Spleen (tissue), 11 donors: ENCODE results near the gene PARVB. TPM values are rescaled to one million over a fixed set of nuclear protein-coding genes. Genes with fewer than 3 reads are reported as not detected.

Source experiments
- DNase-seq: peaks from one replicate; pipeline ENCODE4 v3.0.0-alpha.2; 2020
- H3K27ac ChIP-seq, 8 donors: fragments of 200-600 bp; sonication (generic) in 7 of 8; 1 replicate in 4 of 8; 2 replicates in 4 of 8; pipeline versions ENCODE4 v1.5.0 to v1.8.0; 2016 to 2021; ENCODE audit warnings: inconsistent platforms in 4 of 8, mild to moderate bottlenecking in 4 of 8, moderate library complexity in 1 of 8
- H3K27me3 ChIP-seq, 7 donors: fragments of 200-600 bp; sonication (generic) in 6 of 7; replicated peaks in 1 of 7; 1 replicate in 4 of 7; 2 replicates in 3 of 7; pipeline versions ENCODE4 v1.5.0 to v1.8.0; 2016 to 2021; ENCODE audit warnings: inconsistent platforms in 3 of 7, mild to moderate bottlenecking in 1 of 7
- H3K36me3 ChIP-seq, 6 donors: fragments of 200-600 bp; sonication (generic) in 5 of 6; 1 replicate in 4 of 6; 2 replicates in 2 of 6; pipeline versions ENCODE4 v1.5.0 to v1.8.0; 2016 to 2021; ENCODE audit warnings: inconsistent platforms in 2 of 6
- H3K4me1 ChIP-seq, 6 donors: fragments of 200-600 bp; sonication (generic) in 5 of 6; 1 replicate in 3 of 6; 2 replicates in 3 of 6; pipeline versions ENCODE4 v1.5.0 to v1.8.0; 2016 to 2021; ENCODE audit warnings: inconsistent platforms in 3 of 6
- H3K4me3 ChIP-seq, 8 donors: fragments of 200-600 bp; sonication (generic) in 7 of 8; 1 replicate in 4 of 8; 2 replicates in 4 of 8; pipeline versions ENCODE4 v1.5.0 to v1.8.0; 2016 to 2021; ENCODE audit warnings: inconsistent platforms in 4 of 8, mild to moderate bottlenecking in 4 of 8, moderate library complexity in 2 of 8
- H3K9me3 ChIP-seq, 8 donors: fragments of 200-600 bp; sonication (generic) in 7 of 8; 1 replicate in 4 of 8; 2 replicates in 4 of 8; pipeline versions ENCODE4 v1.5.0 to v1.8.0; 2016 to 2021; ENCODE audit warnings: inconsistent platforms in 4 of 8
- CTCF ChIP-seq, 11 experiments: fragments of 200-600 bp in 7 of 11; fragments of 450-650 bp in 4 of 11; sonication (generic) in 4 of 11; IDR thresholded peaks in 8 of 11; conservative IDR thresholded peaks in 3 of 11; 1 replicate in 7 of 11; 2 replicates in 4 of 11; pipeline versions ENCODE4 v1.4.0 to v1.8.0; 2016 to 2021; ENCODE audit warnings: antibody characterized with exemption in 11 of 11, inconsistent platforms in 4 of 11, mild to moderate bottlenecking in 1 of 11
- POLR2A ChIP-seq, 3 donors: fragments of 450-650 bp; IDR thresholded peaks; one replicate each; pipeline ENCODE4 v1.5.1; 2017; ENCODE audit warnings: antibody characterized with exemption in 3 of 3, mild to moderate bottlenecking in 1 of 3
- POLR2AphosphoS5 ChIP-seq, 3 donors: sonication (generic); formaldehyde crosslinking; IDR thresholded peaks; one replicate each; pipeline ENCODE4 v1.5.1; 2017; ENCODE audit warnings: antibody characterized with exemption in 3 of 3
- WGBS, 5 donors: extraction: QIAGEN DNeasy Blood & Tissue Kit in 3 of 5; methylation state at CpG; one replicate each; pipeline versions ENCODE4 v1.1.5 to v1.1.7; 2013 to 2018; 5-methylcytosine and 5-hydroxymethylcytosine counted together
- intact Hi-C: fragments of 100-400 bp; cut with DNase I; formaldehyde crosslinking; loops from one replicate; pipeline ENCODE4 v1.15.0; 2023; ENCODE audit warnings: low total_unique reads
- polyA plus RNA-seq, 3 donors: library from polyadenylated mRNA; stranded (reverse); fragments of 200-250 nt; gene quantifications; one replicate each; pipeline ENCODE4 v1.2.1, GENCODE V29; 2013
- total RNA-seq, 7 donors: library from RNA; depleted of rRNA in 3 of 7; stranded (reverse); fragments of >200 nt in 3 of 7; fragmentation: NEBNext Ultra II Directional in 4 of 7; extraction: Animal tissue kit (Norgen Biotek cat#: 25700) in 4 of 7; gene quantifications; one replicate each; pipeline versions ENCODE4 v1.1.0 to v1.2.1, GENCODE V29; 2016 to 2021
- donor health status: healthy with polysubstance abuse.
- donor health status: DM: no; HTN: no; CAD: no; lungs with moderate emphysema.
- donor health status: DM: no; HTN: no; CAD: no.
- donor health status: Bipolar disorder and iron deficiency.
- donor health status: healthy.
- donor health status: DM: no; HTN: no; CAD: no.
- donor health status: DM: yes; HTN: yes; CAD: no.

Gene PARVB
- total and polyA plus RNA-seq, 10 donors: 24.0 to 61.9 (median 46.5) TPM

- Histone ChIP-seq H3K4me1 (peaks cover 0 to 50% (median 3%) of the 10 kb centered on the region in 6 donors), H3K4me3 (no peak overlapping the region), H3K27ac (peak overlapping the region in 1 of 8 donors; percentile 32), H3K27me3 (no peaks in the 10 kb centered on the region), H3K36me3 (no peaks in the 10 kb centered on the region), H3K9me3 (peaks cover 0 to 33% (median 25%) of the 10 kb centered on the region in 8 donors)
- 51 to 69% (median 56%) methylated on average over 12 of the region's 12 CpGs for WGBS, 5 donors
- TF ChIP-seq POLR2AphosphoS5 (IDR thresholded peaks at IDR 0.05) (no peak), CTCF (IDR thresholded peaks at IDR 0.05 in 8 of 11, conservative IDR thresholded peaks at IDR 0.05 in 3 of 11) (no peak), POLR2A (IDR thresholded peaks at IDR 0.05) (no peak)
- DNase-seq: no peak
- intact Hi-C loops: no loop called here
Observed at GRCh38 chr22:44211946-44212930, 188.1 kb downstream of the PARVB start.

- no peak overlapping the region for H3K4me3 ChIP-seq
- H3K4me1 ChIP-seq: peaks cover 0 to 44% (median 3%) of the 10 kb centered on the region in 6 donors
- no peak for DNase-seq
- H3K9me3 ChIP-seq: peaks cover 0 to 33% (median 25%) of the 10 kb centered on the region in 8 donors
- no peak for TF ChIP-seq POLR2A (IDR thresholded peaks at IDR 0.05)
- TF ChIP-seq CTCF (IDR thresholded peaks at IDR 0.05 in 8 of 11, conservative IDR thresholded peaks at IDR 0.05 in 3 of 11): no peak
- TF ChIP-seq POLR2AphosphoS5 (IDR thresholded peaks at IDR 0.05): no peak
- no peaks in the 10 kb centered on the region for H3K27me3 ChIP-seq
- intact Hi-C loops: no loop called here
- H3K36me3 ChIP-seq: no peaks in the 10 kb centered on the region
- no peak overlapping the region for H3K27ac ChIP-seq
- 70 to 100% (median 83%) methylated on average over 1 of the region's 1 CpG for WGBS, 5 donors
Observed at GRCh38 chr22:44212936-44213335, 188.8 kb downstream of the PARVB start.

- intact Hi-C loops: no loop called here
- peaks cover 0 to 37% (median 0%) of the 10 kb centered on the region in 6 donors for H3K4me1 ChIP-seq
- no peak for DNase-seq
- 78 to 94% (median 90%) methylated on average over 3 of the region's 3 CpGs for WGBS, 5 donors
- H3K36me3 ChIP-seq: no peaks in the 10 kb centered on the region
- no peak overlapping the region for H3K27ac ChIP-seq
- H3K4me3 ChIP-seq: no peak overlapping the region
- H3K27me3 ChIP-seq: no peaks in the 10 kb centered on the region
- TF ChIP-seq CTCF (IDR thresholded peaks at IDR 0.05 in 8 of 11, conservative IDR thresholded peaks at IDR 0.05 in 3 of 11): no peak
- TF ChIP-seq POLR2AphosphoS5 (IDR thresholded peaks at IDR 0.05): no peak
- TF ChIP-seq POLR2A (IDR thresholded peaks at IDR 0.05): no peak
- H3K9me3 ChIP-seq: peaks cover 0 to 32% (median 25%) of the 10 kb centered on the region in 8 donors
Observed at GRCh38 chr22:44213489-44214043, 189.5 kb downstream of the PARVB start.

- DNase-seq: no peak
- Histone ChIP-seq H3K36me3 (no peaks in the 10 kb centered on the region), H3K4me3 (no peak overlapping the region), H3K27ac (no peak overlapping the region), H3K9me3 (peaks cover 0 to 27% (median 22%) of the 10 kb centered on the region in 8 donors), H3K4me1 (peaks cover 0 to 31% (median 0%) of the 10 kb centered on the region in 6 donors), H3K27me3 (no peaks in the 10 kb centered on the region)
- intact Hi-C loops: no loop called here
- WGBS, 5 donors: 87 to 97% (median 94%) methylated on average over 2 to 3 of the region's 3 CpGs
- no peak for TF ChIP-seq POLR2A (IDR thresholded peaks at IDR 0.05)
- TF ChIP-seq CTCF (IDR thresholded peaks at IDR 0.05 in 8 of 11, conservative IDR thresholded peaks at IDR 0.05 in 3 of 11): no peak
- no peak for TF ChIP-seq POLR2AphosphoS5 (IDR thresholded peaks at IDR 0.05)
Observed at GRCh38 chr22:44214187-44214586, 190.1 kb downstream of the PARVB start.
